Mesenchymal stem cell (in vitro differentiated cells and primary cell): ENCODE data around the gene SYNGR4.
A peak's percentile ranks its signal among the peaks of the same experiment; 100 is the strongest.

Experiments used
- DNase-seq: peaks from one replicate; pipeline ENCODE4 v3.0.0-alpha.2; 2013
- H2AFZ ChIP-seq: one replicate; pipeline ENCODE4 v1.6.1; 2013; ENCODE audit warnings: low read depth, mild to moderate bottlenecking, control low read depth, inconsistent platforms, low read length, moderate library complexity
- H2AK5ac ChIP-seq: 2 replicates; pipeline ENCODE4 v1.6.1; 2013; ENCODE audit warnings: low read length, moderate library complexity, mild to moderate bottlenecking, inconsistent platforms; ENCODE audit not compliant: severe bottlenecking
- H2BK120ac ChIP-seq: one replicate; pipeline ENCODE4 v1.6.1; 2013; ENCODE audit warnings: low read depth, mild to moderate bottlenecking, inconsistent platforms, low read length, moderate library complexity
- H2BK12ac ChIP-seq, 2 experiments: one replicate each; pipeline ENCODE4 v1.6.1; 2013; ENCODE audit warnings: inconsistent platforms in 2 of 2, low read length in 2 of 2, mild to moderate bottlenecking in 2 of 2, moderate library complexity in 2 of 2, control low read depth in 1 of 2
- H2BK15ac ChIP-seq: one replicate; pipeline ENCODE4 v1.6.1; 2013; ENCODE audit warnings: mild to moderate bottlenecking, low read depth, inconsistent platforms; ENCODE audit not compliant: poor library complexity, severe bottlenecking
- H2BK5ac ChIP-seq: 2 replicates; pipeline ENCODE4 v1.6.1; 2013; ENCODE audit warnings: low read depth, mild to moderate bottlenecking, low read length, control low read depth, inconsistent platforms; ENCODE audit not compliant: poor library complexity, severe bottlenecking
- H3K14ac ChIP-seq, 2 experiments: one replicate each; pipeline ENCODE4 v1.6.1; 2013; ENCODE audit warnings: inconsistent platforms in 2 of 2, low read length in 2 of 2, control low read depth in 1 of 2, mild to moderate bottlenecking in 1 of 2, moderate library complexity in 1 of 2
- H3K18ac ChIP-seq, 2 experiments: one replicate each; pipeline ENCODE4 v1.6.1; 2013; ENCODE audit warnings: inconsistent platforms in 2 of 2, low read length in 2 of 2, control low read depth in 1 of 2, low read depth in 1 of 2, mild to moderate bottlenecking in 1 of 2
- H3K23ac ChIP-seq, 2 experiments: one replicate each; pipeline ENCODE4 v1.6.1; 2013; ENCODE audit warnings: inconsistent platforms in 2 of 2, low read length in 2 of 2, mild to moderate bottlenecking in 2 of 2, moderate library complexity in 2 of 2, control low read depth in 1 of 2
- H3K27ac ChIP-seq: 2 replicates; pipeline ENCODE4 v1.5.1; 2013; ENCODE audit warnings: mild to moderate bottlenecking, moderate library complexity, low read length, control low read depth, inconsistent platforms; ENCODE audit not compliant: poor library complexity, severe bottlenecking
- H3K27me3 ChIP-seq, 2 experiments: 2 replicates each; pipeline versions ENCODE4 v1.6.1 to v1.7.0; 2013; ENCODE audit warnings: low read length in 2 of 2, mild to moderate bottlenecking in 2 of 2, moderate library complexity in 2 of 2, control low read depth in 1 of 2, inconsistent platforms in 1 of 2; ENCODE audit not compliant: control insufficient read depth in 1 of 2, insufficient read depth in 1 of 2
- H3K36me3 ChIP-seq, 2 experiments: 2 replicates each; pipeline versions ENCODE4 v1.6.1 to v1.7.0; 2013; ENCODE audit warnings: low read length in 2 of 2, control low read depth in 1 of 2, inconsistent platforms in 1 of 2, low read depth in 1 of 2, mild to moderate bottlenecking in 1 of 2; ENCODE audit not compliant: insufficient read depth in 2 of 2, control insufficient read depth in 1 of 2
- H3K4ac ChIP-seq, 2 experiments: one replicate each; pipeline ENCODE4 v1.6.1; 2013; ENCODE audit warnings: inconsistent platforms in 2 of 2, low read length in 2 of 2, mild to moderate bottlenecking in 2 of 2, moderate library complexity in 2 of 2, control low read depth in 1 of 2, low read depth in 1 of 2
- H3K4me1 ChIP-seq: 2 replicates; pipeline ENCODE4 v1.6.1; 2013; ENCODE audit warnings: low read depth, low read length, control low read depth; ENCODE audit not compliant: control insufficient read depth, insufficient read depth
- H3K4me2 ChIP-seq: 2 replicates; pipeline ENCODE4 v1.6.1; 2013; ENCODE audit warnings: low read length, mild to moderate bottlenecking, inconsistent platforms; ENCODE audit not compliant: poor library complexity, severe bottlenecking
- H3K4me3 ChIP-seq, 2 experiments: 2 replicates each; pipeline versions ENCODE4 v1.5.1 to v1.7.0; 2013; ENCODE audit warnings: low read length in 2 of 2, mild to moderate bottlenecking in 2 of 2, control low read depth in 1 of 2, low read depth in 1 of 2; ENCODE audit not compliant: insufficient read depth in 1 of 2
- H3K79me1 ChIP-seq: replicated peaks from 2 replicates; pipeline ENCODE4 v1.6.1; 2013; ENCODE audit warnings: mild to moderate bottlenecking, control low read depth, low read length, inconsistent platforms; ENCODE audit not compliant: poor library complexity, severe bottlenecking
- H3K9ac ChIP-seq: 2 replicates; pipeline ENCODE4 v1.7.0; 2013; ENCODE audit warnings: mild to moderate bottlenecking, low read length, moderate library complexity
- H3K9me3 ChIP-seq: 2 replicates; pipeline ENCODE4 v1.7.0; 2013; ENCODE audit warnings: mild to moderate bottlenecking, low read length; ENCODE audit not compliant: control insufficient read depth
- H4K8ac ChIP-seq: one replicate; pipeline ENCODE4 v1.6.1; 2013; ENCODE audit warnings: inconsistent platforms, mild to moderate bottlenecking, low read length, moderate library complexity
- H4K91ac ChIP-seq: one replicate; pipeline ENCODE4 v1.6.1; 2013; ENCODE audit warnings: mild to moderate bottlenecking, low read length, inconsistent platforms
- WGBS: methylation state at CpG from one replicate; pipeline ENCODE4 v1.1.7; 2013; ENCODE audit warnings: mixed read lengths; 5-methylcytosine and 5-hydroxymethylcytosine counted together

Gene SYNGR4

DNA sequence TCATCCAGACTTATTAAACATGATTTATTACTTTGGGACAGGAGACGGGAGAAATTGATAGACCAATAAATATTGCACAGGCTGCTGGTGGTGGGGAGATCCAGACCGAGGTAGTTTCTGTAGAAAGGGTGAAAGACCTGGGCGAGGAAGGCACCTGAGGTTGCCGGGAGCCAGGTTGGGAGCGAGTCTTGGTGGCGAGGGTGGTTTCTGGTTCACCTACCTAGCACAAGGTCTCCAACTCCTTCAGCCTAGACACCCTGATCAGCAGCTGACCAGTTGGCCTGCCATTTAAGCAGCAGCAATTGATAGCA is 31.9 kb upstream of the SYNGR4 start:
- peak overlapping the region in 1 of 2 experiments; percentile 45 for H2BK12ac ChIP-seq
- H3K4me1 ChIP-seq = peaks cover 24% of the 10 kb centered on the region
- H4K8ac ChIP-seq = no peak overlapping the region
- no peak overlapping the region for H2BK120ac ChIP-seq
- no peak overlapping the region for H2AK5ac ChIP-seq
- H3K4me3 ChIP-seq = peak overlapping the region in 1 of 2 experiments; percentile 54
- no peak overlapping the region for H3K14ac ChIP-seq
- no peak for DNase-seq
- H2AFZ ChIP-seq = no peak overlapping the region
- H3K9ac ChIP-seq = no peak overlapping the region
- H3K4me2 ChIP-seq = peak overlapping the region; percentile 46
- no peak overlapping the region for H3K4ac ChIP-seq
- H2BK15ac ChIP-seq = no peak overlapping the region
- no peak overlapping the region for H3K23ac ChIP-seq
- no peaks in the 10 kb centered on the region for H3K27me3 ChIP-seq
- H3K27ac ChIP-seq = peak overlapping the region; percentile 45
- H3K36me3 ChIP-seq = peaks cover 34 to 46% of the 10 kb centered on the region in 2 experiments
- H2BK5ac ChIP-seq = no peak overlapping the region
- WGBS = 65% methylated on average over 6 of the region's 6 CpGs
- H3K9me3 ChIP-seq = no peaks in the 10 kb centered on the region
- H3K79me1 ChIP-seq = peaks cover 9% of the 10 kb centered on the region
- H4K91ac ChIP-seq = no peak overlapping the region
- peak overlapping the region in 1 of 2 experiments; percentile 78 for H3K18ac ChIP-seq

DNA sequence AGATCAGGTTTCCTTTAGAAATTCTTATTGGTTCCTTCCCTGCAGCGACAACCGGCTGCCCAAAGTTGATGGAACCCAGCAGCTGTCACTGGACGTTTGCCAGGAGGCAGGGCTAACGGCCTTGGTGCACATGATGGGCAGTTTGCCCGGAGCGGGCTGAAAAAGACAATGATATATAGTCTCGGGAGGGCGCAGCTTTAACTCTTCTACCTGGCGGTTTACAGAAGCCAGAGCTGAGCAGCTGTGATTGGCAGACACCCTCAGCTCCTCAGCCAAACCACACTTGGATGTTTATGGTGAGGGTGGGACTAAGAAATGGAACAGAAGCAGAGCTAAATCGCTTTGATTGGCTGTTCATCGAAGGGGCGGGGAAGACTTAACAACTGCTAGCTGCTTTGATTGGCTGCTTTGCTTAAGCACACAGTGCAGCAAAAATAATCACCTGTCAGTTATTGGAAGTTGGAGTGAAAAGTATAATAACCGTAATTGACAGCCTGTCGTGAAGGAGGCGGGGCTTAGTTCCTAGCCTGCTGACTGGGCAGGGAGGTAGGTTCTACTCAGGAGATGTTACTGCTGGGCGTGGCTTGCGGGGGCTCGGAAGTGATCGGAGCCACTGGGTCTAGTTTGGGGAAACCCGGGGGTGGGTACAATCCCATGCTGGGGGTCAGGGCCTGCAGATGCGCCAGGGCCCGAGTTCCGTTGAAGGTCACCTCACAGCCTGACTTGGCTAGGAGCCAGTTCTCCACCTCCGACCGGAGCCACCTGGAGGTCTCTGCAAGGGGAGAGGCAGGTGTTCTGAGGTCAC is 31.3 kb upstream of the SYNGR4 start:
- no peaks in the 10 kb centered on the region for H3K9me3 ChIP-seq

DNA sequence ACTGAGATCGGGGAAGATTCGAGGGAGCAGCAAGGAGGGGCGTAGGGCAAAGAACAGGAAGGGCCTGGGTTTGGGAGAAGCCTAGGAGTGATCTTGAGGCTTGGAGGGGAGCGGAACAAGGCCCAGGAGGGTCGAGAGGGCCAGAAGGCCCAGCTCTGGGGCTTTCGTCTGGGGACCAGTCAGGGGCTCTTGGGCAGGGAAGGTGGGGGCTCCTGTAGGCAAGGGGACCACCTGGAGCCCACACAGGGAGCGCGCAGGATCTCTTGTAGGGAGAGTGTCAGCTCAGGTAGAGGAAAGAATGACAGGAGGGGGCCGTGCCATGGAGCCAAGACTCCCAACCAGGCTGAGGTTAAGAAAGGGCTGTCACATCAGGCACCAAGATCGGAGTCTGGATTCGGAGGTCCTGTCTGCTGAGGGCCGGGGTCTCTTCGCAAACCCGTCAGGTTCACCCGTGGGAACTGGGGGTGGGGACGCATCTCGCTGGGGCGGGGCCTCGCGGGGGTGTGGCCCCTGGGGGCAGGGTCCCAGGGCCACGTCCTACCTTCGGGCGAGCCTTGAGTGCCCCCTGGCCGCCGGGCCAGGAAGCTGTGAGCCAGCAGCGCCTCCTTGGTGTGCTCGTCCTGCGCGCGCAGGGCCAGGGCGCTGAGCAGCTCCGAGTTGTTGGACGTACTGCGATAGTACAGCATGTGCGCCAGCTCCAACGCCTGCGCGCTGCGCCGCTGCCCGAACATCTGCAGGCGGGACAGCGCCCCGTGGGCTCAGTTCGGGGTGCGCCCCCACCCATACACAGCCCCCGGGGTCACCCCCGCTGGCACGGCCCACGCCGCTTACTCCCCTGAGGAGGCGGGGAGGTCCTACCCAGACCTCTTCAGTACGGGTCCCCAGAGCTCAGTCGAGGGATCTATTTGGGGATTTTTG is 30.4 kb upstream of the SYNGR4 start:
- Histone ChIP-seq H3K4me1 (peaks cover 22% of the 10 kb centered on the region), H3K9me3 (no peaks in the 10 kb centered on the region), H3K23ac (no peak overlapping the region), H3K9ac (peak overlapping the region; percentile 79), H2BK5ac (no peak overlapping the region), H4K91ac (no peak overlapping the region), H3K18ac (peak overlapping the region in 1 of 2 experiments; percentile 70), H3K36me3 (peaks cover 26 to 34% of the 10 kb centered on the region in 2 experiments), H2BK12ac (peak overlapping the region in 1 of 2 experiments; percentile 76), H4K8ac (peak overlapping the region; percentile 55), H3K4me2 (peak overlapping the region; percentile 96), H2AFZ (peak overlapping the region; percentile 90), H2AK5ac (no peak overlapping the region), H3K79me1 (peaks cover 9% of the 10 kb centered on the region), H3K27me3 (no peaks in the 10 kb centered on the region), H3K27ac (peak overlapping the region; percentile 16), H2BK15ac (peak overlapping the region; percentile 77), H3K4me3 (peak overlapping the region; percentile 49 to 70), H3K4ac (peak overlapping the region in 1 of 2 experiments; percentile 88), H2BK120ac (peak overlapping the region; percentile 54), H3K14ac (no peak overlapping the region)
- 12% methylated on average over 48 of the region's 54 CpGs for WGBS
- peak; percentile 94 for DNase-seq

More for the DNA sequence above, 31.3 kb upstream of the SYNGR4 start:
- H3K14ac ChIP-seq = no peak overlapping the region
- peak overlapping the region in 1 of 2 experiments; percentile 54 for H3K4me3 ChIP-seq
- DNase-seq = peak; percentile 98
- no peak overlapping the region for H3K4ac ChIP-seq
- no peak overlapping the region for H2BK15ac ChIP-seq
- no peak overlapping the region for H2BK5ac ChIP-seq
- peak overlapping the region; percentile 54 for H3K9ac ChIP-seq
- peaks cover 9% of the 10 kb centered on the region for H3K79me1 ChIP-seq
- H4K8ac ChIP-seq = no peak overlapping the region
- WGBS = 12% methylated on average over 23 of the region's 25 CpGs
- no peak overlapping the region for H2BK120ac ChIP-seq
- peak overlapping the region in 1 of 2 experiments; percentile 16 for H3K18ac ChIP-seq
- peak overlapping the region in 1 of 2 experiments; percentile 3 for H2BK12ac ChIP-seq
- H3K27ac ChIP-seq = no peak overlapping the region
- H4K91ac ChIP-seq = no peak overlapping the region
- no peak overlapping the region for H3K23ac ChIP-seq
- H3K4me1 ChIP-seq = peaks cover 22% of the 10 kb centered on the region
- H2AFZ ChIP-seq = no peak overlapping the region
- no peak overlapping the region for H2AK5ac ChIP-seq
- peaks cover 29 to 41% of the 10 kb centered on the region in 2 experiments for H3K36me3 ChIP-seq
- no peaks in the 10 kb centered on the region for H3K27me3 ChIP-seq
- H3K4me2 ChIP-seq = peak overlapping the region; percentile 96
